Measurements from ENCODE around the gene NTRK3. TPM values are rescaled to one million over a fixed set of nuclear protein-coding genes. Genes with fewer than 3 reads are reported as not detected.

The NTRK3 gene
- polyA plus RNA-seq, 1 donor from 2014 or later: 42.7 TPM

- Histone ChIP-seq H3F3A (ENCODE audit: insufficient read depth, low read length, poor library complexity, severe bottlenecking) (no peaks in the 10 kb centered on the region), H3K9me3 (ENCODE audit: low read length) (no peaks in the 10 kb centered on the region), H3K27ac (ENCODE audit: low read length) (no peak overlapping the region), H2AFZ (ENCODE audit: low read depth, low read length) (no peak overlapping the region), H3K4me2 (ENCODE audit: low read length) (no peak overlapping the region), H3K9me2 (ENCODE audit: insufficient read depth, low read length) (no peaks in the 10 kb centered on the region), H4K20me1 (ENCODE audit: insufficient read depth) (no peaks in the 10 kb centered on the region), H3K79me2 (replicated peaks; ENCODE audit: insufficient read depth, low read length) (no peaks in the 10 kb centered on the region), H3K36me3 (ENCODE audit: insufficient read depth, low read length) (peaks cover 7% of the 10 kb centered on the region), H3K27me3 (ENCODE audit: insufficient read depth, low read depth, low read length) (no peaks in the 10 kb centered on the region), H3K9ac (ENCODE audit: low read length) (no peak overlapping the region), H3K4me3 (ENCODE audit: low read length) (no peak overlapping the region)
- TF ChIP-seq EP300 (conservative IDR thresholded peaks at IDR 0.05; ENCODE audit: poor library complexity, severe bottlenecking): no peak
- TF ChIP-seq SMC3 (conservative IDR thresholded peaks at IDR 0.05; ENCODE audit: poor library complexity): no peak
- no peak for TF ChIP-seq EZH2 (IDR thresholded peaks at IDR 0.05; ENCODE audit: borderline replicate concordance, insufficient read depth, low read length, poor library complexity, severe bottlenecking)
- TF ChIP-seq MXI1 (conservative IDR thresholded peaks at IDR 0.05; ENCODE audit: poor library complexity, severe bottlenecking): no peak
- TF ChIP-seq RAD21 (conservative IDR thresholded peaks at IDR 0.05): no peak
- TF ChIP-seq, protein P1, sequence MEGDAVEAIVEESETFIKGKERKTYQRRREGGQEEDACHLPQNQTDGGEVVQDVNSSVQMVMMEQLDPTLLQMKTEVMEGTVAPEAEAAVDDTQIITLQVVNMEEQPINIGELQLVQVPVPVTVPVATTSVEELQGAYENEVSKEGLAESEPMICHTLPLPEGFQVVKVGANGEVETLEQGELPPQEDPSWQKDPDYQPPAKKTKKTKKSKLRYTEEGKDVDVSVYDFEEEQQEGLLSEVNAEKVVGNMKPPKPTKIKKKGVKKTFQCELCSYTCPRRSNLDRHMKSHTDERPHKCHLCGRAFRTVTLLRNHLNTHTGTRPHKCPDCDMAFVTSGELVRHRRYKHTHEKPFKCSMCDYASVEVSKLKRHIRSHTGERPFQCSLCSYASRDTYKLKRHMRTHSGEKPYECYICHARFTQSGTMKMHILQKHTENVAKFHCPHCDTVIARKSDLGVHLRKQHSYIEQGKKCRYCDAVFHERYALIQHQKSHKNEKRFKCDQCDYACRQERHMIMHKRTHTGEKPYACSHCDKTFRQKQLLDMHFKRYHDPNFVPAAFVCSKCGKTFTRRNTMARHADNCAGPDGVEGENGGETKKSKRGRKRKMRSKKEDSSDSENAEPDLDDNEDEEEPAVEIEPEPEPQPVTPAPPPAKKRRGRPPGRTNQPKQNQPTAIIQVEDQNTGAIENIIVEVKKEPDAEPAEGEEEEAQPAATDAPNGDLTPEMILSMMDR (IDR thresholded peaks at IDR 0.05; ENCODE audit: poor library complexity, severe bottlenecking): no peak
- no peak for TF ChIP-seq REST (IDR thresholded peaks at IDR 0.05; ENCODE audit: borderline replicate concordance)
- no peak for TF ChIP-seq POLR2AphosphoS5 (IDR thresholded peaks at IDR 0.05)
- TF ChIP-seq TAF1 (IDR thresholded peaks at IDR 0.05; ENCODE audit: low read depth): no peak
These were observed 226.8 kb downstream of the NTRK3 start for GRCh38 chr15:88029696-88030095.

DNA sequence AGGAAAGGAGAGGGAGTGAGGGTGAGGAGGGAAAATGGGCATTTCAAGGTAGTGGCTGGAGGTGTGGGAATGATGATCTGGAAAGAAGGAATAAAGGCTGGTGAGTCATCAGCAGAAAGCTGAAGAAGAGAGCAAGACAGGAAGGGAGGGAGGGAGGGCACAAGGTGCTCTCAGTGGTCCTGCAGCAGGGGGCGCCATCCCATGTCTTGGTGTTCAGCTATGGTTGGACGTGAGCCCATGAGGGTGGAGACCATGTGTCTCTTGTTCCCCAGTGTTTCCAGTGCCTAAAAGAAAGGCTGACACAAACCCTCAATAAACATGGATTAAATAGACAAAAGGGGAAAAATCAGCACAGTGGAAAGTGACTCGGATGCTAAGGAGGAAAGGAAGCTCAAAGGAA is 228.5 kb downstream of the NTRK3 start:
- Histone ChIP-seq H3K9me3 (ENCODE audit: low read length) (no peaks in the 10 kb centered on the region), H3K27ac (ENCODE audit: low read length) (no peak overlapping the region), H3K9me2 (ENCODE audit: insufficient read depth, low read length) (no peaks in the 10 kb centered on the region), H3K79me2 (replicated peaks; ENCODE audit: insufficient read depth, low read length) (no peaks in the 10 kb centered on the region), H3K27me3 (ENCODE audit: insufficient read depth, low read depth, low read length) (no peaks in the 10 kb centered on the region), H2AFZ (ENCODE audit: low read depth, low read length) (no peak overlapping the region), H3K36me3 (ENCODE audit: insufficient read depth, low read length) (peaks cover 5% of the 10 kb centered on the region), H3F3A (ENCODE audit: insufficient read depth, low read length, poor library complexity, severe bottlenecking) (no peaks in the 10 kb centered on the region), H3K4me3 (ENCODE audit: low read length) (no peak overlapping the region), H3K4me2 (ENCODE audit: low read length) (no peak overlapping the region), H3K9ac (ENCODE audit: low read length) (no peak overlapping the region), H4K20me1 (ENCODE audit: insufficient read depth) (no peaks in the 10 kb centered on the region)
- TF ChIP-seq REST (IDR thresholded peaks at IDR 0.05; ENCODE audit: borderline replicate concordance) (no peak), TAF1 (IDR thresholded peaks at IDR 0.05; ENCODE audit: low read depth) (no peak), RAD21 (conservative IDR thresholded peaks at IDR 0.05) (no peak), EP300 (conservative IDR thresholded peaks at IDR 0.05; ENCODE audit: poor library complexity, severe bottlenecking) (no peak), SMC3 (conservative IDR thresholded peaks at IDR 0.05; ENCODE audit: poor library complexity) (no peak), EZH2 (IDR thresholded peaks at IDR 0.05; ENCODE audit: borderline replicate concordance, insufficient read depth, low read length, poor library complexity, severe bottlenecking) (no peak), MXI1 (conservative IDR thresholded peaks at IDR 0.05; ENCODE audit: poor library complexity, severe bottlenecking) (no peak), POLR2AphosphoS5 (IDR thresholded peaks at IDR 0.05) (no peak)
- TF ChIP-seq, protein P1 (IDR thresholded peaks at IDR 0.05; ENCODE audit: poor library complexity, severe bottlenecking): no peak

Measured in neural cell (in vitro differentiated cells).